ENCODE results near the gene USP13.
A peak's percentile ranks its signal among the peaks of the same experiment; 100 is the strongest.
"Not testable (repeated sequence)": the region's sequence is repeated elsewhere in the genome, so short reads cannot be mapped to it uniquely, and the experiment has no call there.

The USP13 gene

DNA sequence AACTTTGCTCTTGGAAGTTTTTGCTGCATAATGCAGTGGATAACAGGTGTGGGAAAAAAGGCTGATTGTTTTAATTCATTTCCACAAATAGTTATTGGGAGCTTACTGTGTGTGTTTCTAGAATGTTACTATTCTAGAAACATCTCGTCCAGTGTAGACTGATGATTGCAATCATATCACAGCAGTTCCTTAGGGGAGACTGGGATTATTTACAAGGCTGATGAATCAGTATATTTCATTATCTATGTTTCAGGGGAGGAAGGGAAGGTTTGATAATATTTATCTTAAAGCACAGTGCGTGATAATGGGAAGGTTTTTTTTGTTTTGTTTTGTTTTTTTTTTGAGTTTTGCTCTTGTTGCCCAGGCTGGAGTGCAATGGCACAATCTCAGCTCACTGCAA, 2.4 kb downstream of the USP13 start:
- DNase-seq: no peak

GRCh38 chr3:179658606-179659005, 5.8 kb downstream of the USP13 start:
- no peak for DNase-seq

- DNase-seq: no peak
Measured at GRCh38 chr3:179660872-179661271, 8.0 kb downstream of the USP13 start.

- no peak for DNase-seq
Measured at GRCh38 chr3:179661777-179662176, 8.9 kb downstream of the USP13 start.

GRCh38 chr3:179663093-179663492, 10.3 kb downstream of the USP13 start:
- no peak for DNase-seq

DNA sequence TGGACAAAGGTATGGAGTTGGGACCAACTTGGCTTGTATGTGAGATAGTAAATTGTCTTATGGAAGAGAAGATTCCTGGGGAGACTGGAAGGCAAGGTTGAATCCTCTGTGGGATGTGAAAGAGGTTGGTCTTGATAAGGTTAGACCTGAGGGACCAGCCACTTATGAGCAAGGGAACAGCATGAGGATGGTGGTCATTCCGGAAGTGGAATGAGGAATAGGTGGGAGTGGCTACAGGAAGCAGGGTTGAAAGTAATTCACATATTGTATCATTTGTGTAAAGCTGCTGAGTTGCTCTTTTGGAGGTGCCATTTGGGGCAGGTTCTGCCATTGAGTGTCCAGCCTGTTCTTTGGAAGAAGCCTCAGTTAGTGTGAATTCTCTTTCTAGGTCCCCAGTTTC, 13.2 kb downstream of the USP13 start:
- DNase-seq: no peak

GRCh38 chr3:179666436-179667035, 13.7 kb downstream of the USP13 start:
- peak; percentile 26 to 76 (median 31) for DNase-seq

DNA sequence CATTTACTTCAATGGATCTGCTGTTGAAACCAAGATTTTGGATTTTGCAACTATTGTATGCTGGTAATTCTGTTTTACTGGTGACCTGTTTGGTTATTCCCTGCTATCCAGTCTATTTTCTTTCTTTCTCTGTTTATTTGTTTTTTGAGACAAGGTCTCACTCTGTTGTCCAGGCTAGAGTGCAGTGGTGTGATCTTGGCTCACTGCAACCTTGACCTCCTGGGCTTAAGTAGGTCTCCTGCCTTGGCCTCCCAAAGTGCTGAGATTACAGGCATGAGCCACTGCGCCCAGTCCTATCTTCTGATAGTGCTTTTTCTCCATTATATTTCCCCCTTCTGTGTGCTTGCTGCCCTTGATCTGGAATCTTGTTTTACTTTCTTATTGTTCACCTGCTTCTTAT, 15.6 kb downstream of the USP13 start:
- no peak for DNase-seq

GRCh38 chr3:179670311-179670710, 17.5 kb downstream of the USP13 start:
- DNase-seq: no peak

- no peak for DNase-seq
Measured at GRCh38 chr3:179671309-179671708, 18.5 kb downstream of the USP13 start.

GRCh38 chr3:179671747-179672242, 19.0 kb downstream of the USP13 start:
- DNase-seq: no peak

DNA sequence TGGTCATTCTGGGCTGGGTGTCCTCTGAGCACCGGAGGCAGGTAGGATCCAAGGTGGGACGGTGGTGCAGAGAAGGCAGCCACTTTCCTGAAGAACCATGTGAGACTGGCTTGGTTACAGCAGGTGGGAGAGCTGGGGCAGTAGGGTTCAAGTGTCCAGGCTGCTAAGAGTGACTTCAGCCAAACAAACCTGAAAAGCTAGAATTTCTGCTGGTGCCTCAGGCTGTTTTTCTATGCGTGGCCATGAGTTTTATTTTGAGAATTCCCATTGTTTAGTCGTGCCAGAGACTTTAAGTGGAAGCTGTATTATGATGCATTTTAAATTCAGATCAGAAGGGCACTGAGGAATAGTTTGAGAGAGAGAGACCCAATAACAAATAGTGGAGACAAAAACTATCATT, 20.1 kb downstream of the USP13 start:
- peak in 1 of 3 experiments; percentile 44 for DNase-seq

- no peak for DNase-seq
Measured at GRCh38 chr3:179673523-179673922, 20.7 kb downstream of the USP13 start.

- no peak for DNase-seq
Measured at GRCh38 chr3:179676081-179676480, 23.2 kb downstream of the USP13 start.

DNA sequence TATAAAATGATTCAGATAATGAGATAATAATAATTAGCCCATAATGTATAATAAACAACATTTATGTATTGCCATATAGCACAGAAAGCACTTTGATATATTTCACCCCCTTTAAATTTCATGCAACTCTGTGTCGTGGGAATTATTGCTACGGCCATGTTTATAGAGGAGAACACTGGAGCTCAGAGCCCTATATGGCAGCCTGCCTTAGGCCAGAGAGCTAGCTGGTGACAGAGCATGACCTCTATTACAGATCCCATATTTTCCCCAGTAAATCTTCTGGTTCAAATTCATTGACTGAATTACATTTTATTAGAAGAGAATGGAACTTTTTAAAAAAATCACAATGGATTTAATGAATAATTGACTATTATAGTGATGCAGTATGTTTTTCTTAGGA, 25.0 kb downstream of the USP13 start:
- DNase-seq: no peak

DNA sequence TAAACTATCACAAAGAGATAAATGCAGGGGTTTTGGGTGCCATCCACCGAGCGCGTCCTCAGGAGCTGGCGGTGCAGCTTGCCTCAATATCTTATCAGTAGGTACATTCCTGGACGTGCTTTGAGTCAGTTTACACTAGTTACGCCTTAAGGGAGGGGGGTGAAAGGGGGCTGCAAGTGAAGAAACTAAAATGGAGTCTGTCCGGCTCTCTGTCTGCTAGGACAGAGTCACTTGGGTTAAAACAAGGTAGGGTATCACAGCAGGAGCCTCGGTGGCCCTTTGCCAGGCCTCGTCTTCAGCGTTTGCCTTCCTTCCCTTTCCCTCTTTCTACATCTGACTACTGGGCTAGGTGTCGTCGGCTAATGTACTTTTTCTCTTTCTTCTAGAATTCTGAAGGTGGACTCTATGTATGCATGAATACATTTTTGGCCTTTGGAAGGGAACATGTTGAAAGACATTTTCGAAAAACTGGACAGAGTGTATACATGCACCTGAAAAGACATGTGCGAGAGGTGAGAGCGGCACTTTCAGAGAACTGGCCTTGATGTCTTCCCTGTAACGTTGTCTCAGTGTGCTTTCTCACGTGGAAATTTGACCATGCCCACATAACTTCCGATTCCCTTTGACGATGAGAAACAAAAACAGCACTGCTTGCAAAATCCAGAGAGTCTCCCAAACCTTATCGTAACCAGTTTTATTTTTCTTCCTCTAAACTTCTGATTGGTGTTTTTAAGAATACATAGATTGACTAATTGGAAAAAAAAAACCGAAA, 28.8 kb downstream of the USP13 start:
- DNase-seq: no peak

- no peak for DNase-seq
Measured at GRCh38 chr3:179682426-179683080, 29.7 kb downstream of the USP13 start.

DNA sequence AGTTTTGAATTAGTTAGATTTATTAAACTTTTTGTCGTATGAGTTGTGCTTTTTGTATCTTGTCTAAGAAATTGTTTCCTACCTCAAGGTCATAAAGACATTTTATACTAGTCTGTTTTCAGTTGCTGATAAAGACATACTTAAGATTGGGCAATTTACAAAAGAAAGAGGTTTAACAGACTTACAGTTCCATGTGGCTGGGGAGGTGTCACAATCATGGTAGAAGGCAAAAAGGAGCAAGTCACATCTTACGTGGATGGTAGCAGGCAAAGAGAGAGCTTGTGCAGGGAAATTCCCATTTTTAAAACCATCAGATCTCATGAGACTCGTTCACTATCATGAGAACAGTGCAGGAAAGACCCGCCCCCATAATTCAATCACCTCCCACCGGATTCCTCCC, 30.4 kb downstream of the USP13 start:
- DNase-seq: not testable (repeated sequence)

DNA sequence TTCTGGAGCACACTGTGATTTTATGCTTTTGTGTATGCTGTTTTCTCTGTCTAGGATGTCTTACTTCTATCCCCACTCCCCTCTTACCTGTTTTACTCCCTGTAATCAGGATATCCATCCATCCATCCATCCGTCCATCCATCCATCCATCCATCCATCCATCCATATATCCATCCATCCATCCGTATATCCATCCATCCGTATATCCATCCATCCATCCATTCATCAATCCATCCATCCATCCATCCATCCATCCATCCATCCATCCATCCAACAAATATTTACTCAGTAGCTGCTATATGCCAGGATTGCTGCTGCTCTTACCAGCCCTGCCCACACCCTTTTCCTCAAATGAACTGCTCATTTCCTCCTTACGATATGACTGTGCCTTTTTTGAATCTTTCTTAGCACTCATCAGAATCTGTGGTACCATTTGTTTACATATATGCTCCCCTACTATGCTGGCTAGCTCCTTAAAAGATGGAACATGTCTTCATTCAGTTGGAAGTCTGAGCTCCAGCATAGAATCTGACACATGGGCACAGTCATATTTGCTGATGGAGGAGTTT, 35.2 kb downstream of the USP13 start:
- no peak for DNase-seq

- DNase-seq: no peak
Measured at GRCh38 chr3:179688850-179689249, 36.0 kb downstream of the USP13 start.

- no peak for DNase-seq
Measured at GRCh38 chr3:179694731-179695130, 41.9 kb downstream of the USP13 start.

DNA sequence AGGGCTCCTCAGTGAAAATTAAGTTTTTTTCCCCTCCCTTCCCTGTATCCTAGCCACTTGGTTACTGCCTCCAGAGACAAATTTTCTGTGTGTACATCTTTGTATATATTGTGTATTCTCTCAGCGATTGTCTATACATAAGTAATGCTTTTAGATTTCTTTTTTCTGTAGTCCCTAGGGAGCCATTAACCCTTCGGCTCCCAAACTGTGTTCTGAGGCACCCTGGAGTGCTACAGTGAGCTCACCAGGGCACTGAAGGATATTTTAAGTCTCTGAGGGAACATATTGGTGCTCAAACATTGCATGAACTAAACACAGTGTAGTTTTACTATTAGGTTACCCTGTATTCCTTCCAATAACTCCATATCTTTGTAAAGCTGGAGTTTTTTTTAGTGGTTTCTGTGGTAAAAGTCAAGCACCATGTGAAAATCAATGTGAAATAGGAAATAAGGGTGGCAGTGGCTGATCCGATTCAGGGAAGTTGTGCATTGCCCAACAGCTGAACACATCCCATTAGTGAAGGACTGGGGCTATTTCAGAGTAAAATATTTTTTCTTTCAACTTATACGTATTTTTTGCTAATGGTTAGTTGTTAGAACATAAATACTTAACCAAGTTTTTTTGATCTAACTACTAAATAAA, 43.0 kb downstream of the USP13 start:
- DNase-seq: no peak

GRCh38 chr3:179697736-179698332, 45.0 kb downstream of the USP13 start:
- DNase-seq: no peak

Measured in NCI-H1417 (cell line).